H1 (cell line): ENCODE data around the gene LANCL2.

Experiments
- ATF2 ChIP-seq: IDR thresholded peaks from 2 replicates; pipeline ENCODE4 v1.6.1; 2012; ENCODE audit warnings: low read length, inconsistent platforms
- CREB1 ChIP-seq: IDR thresholded peaks from 2 replicates; pipeline ENCODE4 v1.6.1; 2012; ENCODE audit warnings: inconsistent platforms
- CTCF ChIP-seq, 3 experiments: IDR thresholded peaks; 1 replicate in 2 of 3; 2 replicates in 1 of 3; pipeline versions ENCODE4 v1.5.1 to v1.6.1; 2011; ENCODE audit warnings: low read length in 3 of 3, mild to moderate bottlenecking in 3 of 3, inconsistent platforms in 2 of 3, low read depth in 1 of 3, moderate library complexity in 1 of 3; ENCODE audit not compliant: insufficient read depth in 1 of 3; ENCODE audit errors: control extremely low read depth in 1 of 3
- GABPA ChIP-seq: IDR thresholded peaks from 2 replicates; pipeline ENCODE4 v1.6.1; 2011; ENCODE audit warnings: mild to moderate bottlenecking, low read length, moderate library complexity, borderline replicate concordance; ENCODE audit not compliant: insufficient read depth
- HDAC2 ChIP-seq, 2 experiments: fragments of 300-600 bp in 1 of 2; sonication (generic) in 1 of 2; IDR thresholded peaks; 2 replicates each; pipeline ENCODE4 v1.6.1; 2011 to 2012; ENCODE audit warnings: low read depth in 2 of 2, low read length in 2 of 2, mild to moderate bottlenecking in 2 of 2, moderate library complexity in 2 of 2, borderline replicate concordance in 1 of 2, inconsistent platforms in 1 of 2
- POLR2A ChIP-seq, 2 experiments: IDR thresholded peaks; 1 replicate in 1 of 2; 2 replicates in 1 of 2; pipeline ENCODE4 v1.6.1; 2011; ENCODE audit warnings: low read depth in 2 of 2, low read length in 2 of 2, mild to moderate bottlenecking in 2 of 2; ENCODE audit errors: control extremely low read depth in 1 of 2
- POLR2AphosphoS5 ChIP-seq: IDR thresholded peaks from 2 replicates; pipeline ENCODE4 v1.6.1; 2011; ENCODE audit warnings: low read depth, low read length
- RAD21 ChIP-seq, 2 experiments: IDR thresholded peaks in 1 of 2; conservative IDR thresholded peaks in 1 of 2; 2 replicates each; pipeline ENCODE4 v1.6.1; 2011; ENCODE audit warnings: low read depth in 2 of 2, low read length in 2 of 2, improper control_type of control experiment in 1 of 2, inconsistent platforms in 1 of 2, mild to moderate bottlenecking in 1 of 2, moderate library complexity in 1 of 2
- SIN3A ChIP-seq, 2 experiments: IDR thresholded peaks in 1 of 2; conservative IDR thresholded peaks in 1 of 2; 2 replicates each; pipeline ENCODE4 v1.6.1; 2011 to 2012; ENCODE audit warnings: low read length in 2 of 2, improper control_type of control experiment in 1 of 2, low read depth in 1 of 2, mild to moderate bottlenecking in 1 of 2
- SIX5 ChIP-seq: IDR thresholded peaks from 2 replicates; pipeline ENCODE4 v1.6.1; 2011; ENCODE audit warnings: mild to moderate bottlenecking, low read depth, low read length
- TAF1 ChIP-seq: IDR thresholded peaks from 2 replicates; pipeline ENCODE4 v1.6.1; 2011; ENCODE audit warnings: mild to moderate bottlenecking, low read depth, low read length
- USF2 ChIP-seq: IDR thresholded peaks from 2 replicates; pipeline ENCODE4 v1.6.1; 2011; ENCODE audit warnings: low read length, improper control_type of control experiment

- TF ChIP-seq TAF1: no peak
- TF ChIP-seq USF2: no peak
- no peak for TF ChIP-seq CREB1
- no peak for TF ChIP-seq GABPA
- no peak for TF ChIP-seq CTCF (IDR thresholded peaks at IDR 0.05; ENCODE audit: control extremely low read depth in 1 of 3, insufficient read depth in 1 of 3, low read depth in 1 of 3, low read length in 3 of 3)
- TF ChIP-seq SIX5: no peak
- TF ChIP-seq POLR2A (IDR thresholded peaks at IDR 0.05; ENCODE audit: control extremely low read depth in 1 of 2, low read depth in 2 of 2, low read length in 2 of 2): no peak
- no peak for TF ChIP-seq RAD21 (IDR thresholded peaks at IDR 0.05 in 1 of 2, conservative IDR thresholded peaks at IDR 0.05 in 1 of 2; ENCODE audit: low read depth in 2 of 2, low read length in 2 of 2)
- no peak for TF ChIP-seq ATF2
- TF ChIP-seq HDAC2 (IDR thresholded peaks at IDR 0.05; ENCODE audit: borderline replicate concordance in 1 of 2, low read depth in 2 of 2, low read length in 2 of 2): no peak
- TF ChIP-seq SIN3A (conservative IDR thresholded peaks at IDR 0.05 in 1 of 2, IDR thresholded peaks at IDR 0.05 in 1 of 2; ENCODE audit: low read depth in 1 of 2, low read length in 2 of 2): no peak
- no peak for TF ChIP-seq POLR2AphosphoS5
These were observed 105.1 kb downstream of the LANCL2 start for GRCh38 chr7:55470261-55470660.
